WTC11 (cell line): Measurements from ENCODE around the gene WDR45.

ENCODE experiments used
- CREB1 ChIP-seq: sonication (generic); formaldehyde crosslinking; IDR thresholded peaks from 2 replicates; pipeline ENCODE4 v1.8.0; 2023; ENCODE audit warnings: mild to moderate bottlenecking, missing genetic modification reagents
- JAZF1 ChIP-seq: fragments of 250-450 bp; sonication (Bioruptor Pico); IDR thresholded peaks from 2 replicates; pipeline ENCODE4 v1.9.0; 2021; ENCODE audit warnings: moderate library complexity, mild to moderate bottlenecking, inconsistent platforms
- JUN ChIP-seq: sonication (generic); formaldehyde crosslinking; IDR thresholded peaks from 2 replicates; pipeline ENCODE4 v1.8.0; 2023; ENCODE audit warnings: mild to moderate bottlenecking, missing genetic modification reagents
- MAX ChIP-seq: sonication (generic); formaldehyde crosslinking; IDR thresholded peaks from 2 replicates; pipeline ENCODE4 v1.8.0; 2022; ENCODE audit warnings: mild to moderate bottlenecking, missing genetic modification reagents
- NFYB ChIP-seq: sonication (generic); formaldehyde crosslinking; conservative IDR thresholded peaks from 2 replicates; pipeline ENCODE4 v1.8.0; 2022; ENCODE audit warnings: low read depth, missing genetic modification reagents
- NR1H2 ChIP-seq: sonication (generic); formaldehyde crosslinking; IDR thresholded peaks from 2 replicates; pipeline ENCODE4 v1.9.0; 2021; ENCODE audit warnings: mild to moderate bottlenecking, moderate library complexity, missing genetic modification reagents
- NR2C2 ChIP-seq: sonication (generic); formaldehyde crosslinking; IDR thresholded peaks from 2 replicates; pipeline ENCODE4 v1.8.0; 2022; ENCODE audit warnings: mild to moderate bottlenecking, missing genetic modification reagents
- RELA ChIP-seq: sonication (generic); formaldehyde crosslinking; IDR thresholded peaks from 2 replicates; pipeline ENCODE4 v1.8.1; 2022; ENCODE audit warnings: missing genetic modification reagents, mild to moderate bottlenecking, borderline replicate concordance
- SMAD3 ChIP-seq: sonication (generic); formaldehyde crosslinking; IDR thresholded peaks from 2 replicates; pipeline ENCODE4 v1.8.0; 2022; ENCODE audit warnings: missing genetic modification reagents, mild to moderate bottlenecking, borderline replicate concordance
- TCF7 ChIP-seq: sonication (generic); formaldehyde crosslinking; IDR thresholded peaks from 2 replicates; pipeline ENCODE4 v1.8.0; 2022; ENCODE audit warnings: mild to moderate bottlenecking, low read depth, missing genetic modification reagents, moderate library complexity
- ZNF232 ChIP-seq: sonication (generic); formaldehyde crosslinking; IDR thresholded peaks from 2 replicates; pipeline ENCODE4 v1.8.0; 2022; ENCODE audit warnings: mild to moderate bottlenecking, missing genetic modification reagents
- ZNF317 ChIP-seq: sonication (generic); formaldehyde crosslinking; IDR thresholded peaks from 2 replicates; pipeline ENCODE4 v1.8.1; 2023; ENCODE audit warnings: low read depth, mild to moderate bottlenecking, moderate library complexity, missing genetic modification reagents, borderline replicate concordance
- TF ChIP-seq, protein P1 (sequence below): fragments of 200-600 bp; IDR thresholded peaks from 2 replicates; pipeline ENCODE4 v1.8.0; 2022; ENCODE audit warnings: antibody characterized with exemption

DNA sequence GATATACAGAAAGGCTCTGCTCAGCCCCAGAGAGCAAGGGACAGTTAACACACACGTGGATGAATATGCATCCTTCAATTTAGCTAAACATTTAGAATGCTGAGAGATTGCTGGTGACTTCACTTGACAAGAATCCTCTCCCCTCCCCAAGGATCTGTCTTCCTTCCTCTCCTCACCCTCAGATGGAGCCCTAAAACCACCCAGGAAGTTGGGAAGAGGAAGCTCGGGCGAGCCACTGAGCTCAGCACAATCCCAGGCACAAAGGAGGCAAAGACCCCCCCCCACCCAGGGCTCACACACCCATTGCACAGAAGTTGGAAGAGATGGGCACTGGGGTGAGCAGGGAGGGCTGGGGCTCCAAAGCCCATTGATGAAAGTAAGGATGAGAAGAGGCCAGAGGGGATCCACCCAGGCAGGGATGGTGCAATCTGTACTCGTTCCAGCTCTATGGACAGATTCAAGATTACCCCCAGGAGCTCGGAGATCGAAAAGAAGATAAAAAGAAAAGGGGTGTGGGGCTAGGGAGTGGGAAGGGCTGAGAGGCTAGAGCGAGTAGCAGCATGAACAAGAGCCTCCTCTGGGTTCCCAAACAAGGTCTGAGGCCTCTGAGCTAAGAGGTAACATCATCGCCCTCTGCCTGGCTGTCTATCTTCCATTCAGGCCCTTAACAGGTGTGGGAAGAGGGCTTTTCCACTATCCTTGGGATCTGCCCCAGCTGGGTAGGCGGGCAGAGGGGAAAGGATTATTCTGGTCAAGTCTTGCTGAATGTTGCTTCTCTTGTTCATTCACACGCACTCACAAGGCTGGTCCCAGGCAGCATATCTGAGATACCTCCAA, 37.7 kb downstream of the WDR45 start:
- TF ChIP-seq, protein P1, sequence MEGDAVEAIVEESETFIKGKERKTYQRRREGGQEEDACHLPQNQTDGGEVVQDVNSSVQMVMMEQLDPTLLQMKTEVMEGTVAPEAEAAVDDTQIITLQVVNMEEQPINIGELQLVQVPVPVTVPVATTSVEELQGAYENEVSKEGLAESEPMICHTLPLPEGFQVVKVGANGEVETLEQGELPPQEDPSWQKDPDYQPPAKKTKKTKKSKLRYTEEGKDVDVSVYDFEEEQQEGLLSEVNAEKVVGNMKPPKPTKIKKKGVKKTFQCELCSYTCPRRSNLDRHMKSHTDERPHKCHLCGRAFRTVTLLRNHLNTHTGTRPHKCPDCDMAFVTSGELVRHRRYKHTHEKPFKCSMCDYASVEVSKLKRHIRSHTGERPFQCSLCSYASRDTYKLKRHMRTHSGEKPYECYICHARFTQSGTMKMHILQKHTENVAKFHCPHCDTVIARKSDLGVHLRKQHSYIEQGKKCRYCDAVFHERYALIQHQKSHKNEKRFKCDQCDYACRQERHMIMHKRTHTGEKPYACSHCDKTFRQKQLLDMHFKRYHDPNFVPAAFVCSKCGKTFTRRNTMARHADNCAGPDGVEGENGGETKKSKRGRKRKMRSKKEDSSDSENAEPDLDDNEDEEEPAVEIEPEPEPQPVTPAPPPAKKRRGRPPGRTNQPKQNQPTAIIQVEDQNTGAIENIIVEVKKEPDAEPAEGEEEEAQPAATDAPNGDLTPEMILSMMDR = no peak
- TF ChIP-seq JAZF1 (CRISPR knock-in tag) = no peak
- TF ChIP-seq TCF7 = no peak
- no peak for TF ChIP-seq NR1H2 (CRISPR knock-in tag)
- TF ChIP-seq NR2C2 (CRISPR knock-in tag) = no peak
- no peak for TF ChIP-seq NFYB (CRISPR knock-in tag)
- no peak for TF ChIP-seq MAX (CRISPR knock-in tag)
- TF ChIP-seq ZNF317 (CRISPR knock-in tag) = no peak
- TF ChIP-seq RELA = no peak
- TF ChIP-seq CREB1 = no peak
- no peak for TF ChIP-seq JUN (CRISPR knock-in tag)
- no peak for TF ChIP-seq ZNF232 (CRISPR knock-in tag)
- TF ChIP-seq SMAD3 (CRISPR knock-in tag) = no peak
